Right renal pelvis (tissue), 4 donors: ENCODE results near the gene SPP2. TPM values are rescaled to one million over a fixed set of nuclear protein-coding genes. Genes with fewer than 3 reads are reported as not detected.
A peak's percentile ranks its signal among the peaks of the same experiment; 100 is the strongest.

Experiments used
- DNase-seq, 4 donors: peaks; one replicate each; pipeline ENCODE4 v3.0.0-alpha.2; 2013; ENCODE audit warnings: low read depth in 4 of 4, low spot score in 3 of 4, missing footprints in 1 of 4
- polyA plus RNA-seq, 4 donors: library from polyadenylated mRNA; unstranded; fragments of 120-200 nt; gene quantifications; one replicate each; pipeline ENCODE4 v1.2.1, GENCODE V29; 2013; ENCODE audit not compliant: insufficient read length in 4 of 4

SPP2 gene
- polyA plus RNA-seq = not detected

- no peak for DNase-seq
Measured at GRCh38 chr2:234050455-234051135, at the start of gene SPP2. SPP2 (plus strand) TSS chr2:234050702; CDS start chr2:234050787, 85 bp downstream.

GRCh38 chr2:234001380-234002160, 48.9 kb upstream of the SPP2 start:
- no peak for DNase-seq

GRCh38 chr2:234002281-234002680, 48.2 kb upstream of the SPP2 start:
- DNase-seq = no peak

- no peak for DNase-seq
Measured at GRCh38 chr2:234003972-234004617, 46.4 kb upstream of the SPP2 start.

- DNase-seq = no peak
Measured at GRCh38 chr2:234005126-234005525, 45.4 kb upstream of the SPP2 start.

- no peak for DNase-seq
Measured at GRCh38 chr2:234006501-234006900, 44.0 kb upstream of the SPP2 start.

GRCh38 chr2:234014427-234014826, 36.1 kb upstream of the SPP2 start:
- DNase-seq = no peak

- DNase-seq = no peak
Measured at GRCh38 chr2:234015861-234016260, 34.6 kb upstream of the SPP2 start.

- DNase-seq = no peak
Measured at GRCh38 chr2:234019896-234020295, 30.6 kb upstream of the SPP2 start.

GRCh38 chr2:234020332-234020731, 30.2 kb upstream of the SPP2 start:
- DNase-seq = no peak

- DNase-seq = no peak
Measured at GRCh38 chr2:234022424-234022823, 28.1 kb upstream of the SPP2 start.

GRCh38 chr2:234024304-234024703, 26.2 kb upstream of the SPP2 start:
- no peak for DNase-seq

GRCh38 chr2:234025466-234025865, 25.0 kb upstream of the SPP2 start:
- DNase-seq = no peak

- DNase-seq = peak in 2 of 4 donors; percentile 22 to 31
Measured at GRCh38 chr2:234025891-234026401, 24.6 kb upstream of the SPP2 start.

GRCh38 chr2:234026693-234027254, 23.7 kb upstream of the SPP2 start:
- no peak for DNase-seq

- DNase-seq = no peak
Measured at GRCh38 chr2:234027641-234028040, 22.9 kb upstream of the SPP2 start.

- DNase-seq = no peak
Measured at GRCh38 chr2:234029150-234029733, 21.3 kb upstream of the SPP2 start.

- DNase-seq = no peak
Measured at GRCh38 chr2:234031207-234031606, 19.3 kb upstream of the SPP2 start.

- no peak for DNase-seq
Measured at GRCh38 chr2:234032279-234032856, 18.1 kb upstream of the SPP2 start.

GRCh38 chr2:234033174-234033573, 17.3 kb upstream of the SPP2 start:
- DNase-seq = no peak
